Measurements from ENCODE around the gene PHF14.

Gene PHF14

GRCh38 chr7:11212816-11213215 is 239.1 kb downstream of the PHF14 start:
- Histone ChIP-seq H3K9me3 (ENCODE audit: control insufficient read depth, low read length) (no peaks in the 10 kb centered on the region), H3K4me1 (ENCODE audit: control insufficient read depth, insufficient read depth, low read length) (peaks cover 17% of the 10 kb centered on the region), H3K9ac (ENCODE audit: low read length) (no peak overlapping the region), H3K36me3 (ENCODE audit: control insufficient read depth, insufficient read depth, low read length, severe bottlenecking) (no peaks in the 10 kb centered on the region), H3K27me3 (replicated peaks; ENCODE audit: control insufficient read depth, insufficient read depth, low read length) (no peaks in the 10 kb centered on the region), H3K4me3 (ENCODE audit: low read length) (no peak overlapping the region)
- DNase-seq (ENCODE audit: low read depth) = peak; percentile 66

- peak; percentile 15 for DNase-seq (ENCODE audit: low read depth)
- Histone ChIP-seq H3K9me3 (ENCODE audit: control insufficient read depth, low read length) (no peaks in the 10 kb centered on the region), H3K27me3 (replicated peaks; ENCODE audit: control insufficient read depth, insufficient read depth, low read length) (no peaks in the 10 kb centered on the region), H3K9ac (ENCODE audit: low read length) (no peak overlapping the region), H3K36me3 (ENCODE audit: control insufficient read depth, insufficient read depth, low read length, severe bottlenecking) (no peaks in the 10 kb centered on the region), H3K4me1 (ENCODE audit: control insufficient read depth, insufficient read depth, low read length) (peaks cover 17% of the 10 kb centered on the region), H3K4me3 (ENCODE audit: low read length) (no peak overlapping the region)
These were observed 239.6 kb downstream of the PHF14 start for GRCh38 chr7:11213266-11213665.

GRCh38 chr7:11216276-11216675 is 242.6 kb downstream of the PHF14 start:
- Histone ChIP-seq H3K9ac (ENCODE audit: low read length) (no peak overlapping the region), H3K36me3 (ENCODE audit: control insufficient read depth, insufficient read depth, low read length, severe bottlenecking) (no peaks in the 10 kb centered on the region), H3K27me3 (replicated peaks; ENCODE audit: control insufficient read depth, insufficient read depth, low read length) (no peaks in the 10 kb centered on the region), H3K4me3 (ENCODE audit: low read length) (no peak overlapping the region), H3K4me1 (ENCODE audit: control insufficient read depth, insufficient read depth, low read length) (peaks cover 17% of the 10 kb centered on the region), H3K9me3 (ENCODE audit: control insufficient read depth, low read length) (no peaks in the 10 kb centered on the region)
- no peak for DNase-seq (ENCODE audit: low read depth)

GRCh38 chr7:11217848-11218565 is 244.3 kb downstream of the PHF14 start:
- Histone ChIP-seq H3K9ac (ENCODE audit: low read length) (no peak overlapping the region), H3K36me3 (ENCODE audit: control insufficient read depth, insufficient read depth, low read length, severe bottlenecking) (no peaks in the 10 kb centered on the region), H3K9me3 (ENCODE audit: control insufficient read depth, low read length) (no peaks in the 10 kb centered on the region)

More at GRCh38 chr7:11217848-11218565, 244.3 kb downstream of the PHF14 start:
- peaks cover 12% of the 10 kb centered on the region for H3K4me1 ChIP-seq (ENCODE audit: control insufficient read depth, insufficient read depth, low read length)
- no peak for DNase-seq (ENCODE audit: low read depth)
- H3K27me3 ChIP-seq (replicated peaks; ENCODE audit: control insufficient read depth, insufficient read depth, low read length) = no peaks in the 10 kb centered on the region
- no peak overlapping the region for H3K4me3 ChIP-seq (ENCODE audit: low read length)

All from adipocyte (in vitro differentiated cells).